Lower leg skin (tissue), 3 donors: Measurements from ENCODE around the gene NEGR1.

Source experiments
- CTCF ChIP-seq, 3 donors: fragments of 450-650 bp; IDR thresholded peaks; one replicate each; pipeline ENCODE4 v1.5.1; 2016; ENCODE audit warnings: antibody characterized with exemption in 3 of 3, mild to moderate bottlenecking in 3 of 3, moderate library complexity in 2 of 3
- POLR2A ChIP-seq, 2 donors: fragments of 450-650 bp; IDR thresholded peaks; one replicate each; pipeline ENCODE4 v1.6.1; 2016 to 2017; ENCODE audit warnings: antibody characterized with exemption in 2 of 2, mild to moderate bottlenecking in 1 of 2, moderate library complexity in 1 of 2

GRCh38 chr1:71427066-71427465 is 855.3 kb downstream of the NEGR1 start:
- TF ChIP-seq CTCF (IDR thresholded peaks at IDR 0.05) = no peak
- no peak for TF ChIP-seq POLR2A (IDR thresholded peaks at IDR 0.05)
